GM12892 (cell line): ENCODE results near the gene NFASC.

Experiments
- POLR2A ChIP-seq: IDR thresholded peaks from 2 replicates; pipeline ENCODE4 v1.6.1; 2011; ENCODE audit warnings: low read depth, low read length, control low read depth
- POLR2AphosphoS5 ChIP-seq: IDR thresholded peaks from 2 replicates; pipeline ENCODE4 v1.6.1; 2011; ENCODE audit warnings: low read depth, low read length, control low read depth
- TAF1 ChIP-seq: IDR thresholded peaks from 2 replicates; pipeline ENCODE4 v1.6.1; 2011; ENCODE audit warnings: low read depth, mild to moderate bottlenecking, control low read depth, low read length, borderline replicate concordance

DNA sequence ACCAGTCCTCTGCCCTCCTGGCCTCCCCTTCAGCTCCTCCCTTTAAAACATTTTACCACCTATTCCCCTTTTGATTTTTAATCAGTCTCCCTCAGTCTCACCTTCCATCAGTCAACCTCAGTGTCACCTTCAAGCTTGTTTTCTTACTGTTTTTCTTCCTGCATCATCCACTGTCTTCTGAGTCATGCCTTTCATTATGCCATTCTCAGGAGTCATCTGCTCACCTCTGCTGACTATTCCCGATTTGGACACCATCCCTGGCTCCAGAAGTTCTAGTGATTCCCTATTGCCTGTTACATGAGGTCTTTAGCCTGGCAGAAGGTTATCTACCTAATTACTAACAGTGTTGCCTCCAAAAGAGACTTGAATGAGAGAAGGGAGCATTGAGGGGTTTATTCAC lies 23.9 kb downstream of the NFASC start:
- TF ChIP-seq POLR2A: no peak
- TF ChIP-seq TAF1: no peak
- no peak for TF ChIP-seq POLR2AphosphoS5
